Measurements from ENCODE around the gene IBA57.
"Not testable (repeated sequence)": the region's sequence is repeated elsewhere in the genome, so short reads cannot be mapped to it uniquely, and the experiment has no call there.

IBA57 gene

DNA sequence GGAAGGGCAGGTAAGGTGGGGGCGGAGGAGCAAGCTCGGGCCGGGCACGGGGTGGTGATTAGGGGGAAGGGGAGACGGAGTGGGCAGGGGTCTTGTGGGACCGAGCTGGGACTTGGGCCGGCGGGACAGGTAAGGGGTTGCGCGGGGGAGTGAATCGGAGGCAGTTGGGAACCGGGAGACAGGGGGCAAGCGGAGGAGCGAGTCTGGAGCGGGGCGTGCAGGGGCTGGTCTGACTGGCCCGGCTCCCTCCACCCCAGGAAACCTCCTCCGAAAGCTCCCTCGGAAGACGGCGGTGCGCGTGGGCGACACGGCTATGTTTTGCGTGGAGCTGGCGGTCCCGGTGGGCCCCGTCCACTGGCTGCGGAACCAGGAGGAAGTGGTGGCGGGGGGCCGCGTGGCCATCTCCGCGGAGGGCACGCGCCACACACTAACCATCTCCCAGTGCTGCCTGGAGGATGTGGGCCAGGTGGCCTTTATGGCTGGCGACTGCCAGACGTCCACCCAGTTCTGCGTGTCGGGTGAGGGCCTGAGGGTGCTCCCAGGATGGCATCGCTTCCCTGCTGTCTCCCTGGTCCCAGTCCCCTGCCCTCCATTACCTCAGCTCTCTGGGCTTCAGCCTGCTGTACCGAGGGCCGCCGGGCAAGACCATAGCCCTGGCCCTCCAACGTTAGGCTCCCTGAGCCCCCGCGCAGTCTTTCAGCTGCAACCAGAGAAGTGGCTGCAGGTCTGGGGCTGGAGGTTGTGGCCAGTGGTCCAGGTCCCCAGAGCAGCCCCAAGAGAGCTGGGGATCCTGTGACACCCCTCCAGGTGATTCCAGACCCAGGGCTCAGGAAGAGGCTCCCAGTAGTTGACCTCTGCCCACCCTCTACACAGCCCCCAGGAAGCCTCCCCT, 48.6 kb downstream of the IBA57 start:
- no peak for DNase-seq

DNA sequence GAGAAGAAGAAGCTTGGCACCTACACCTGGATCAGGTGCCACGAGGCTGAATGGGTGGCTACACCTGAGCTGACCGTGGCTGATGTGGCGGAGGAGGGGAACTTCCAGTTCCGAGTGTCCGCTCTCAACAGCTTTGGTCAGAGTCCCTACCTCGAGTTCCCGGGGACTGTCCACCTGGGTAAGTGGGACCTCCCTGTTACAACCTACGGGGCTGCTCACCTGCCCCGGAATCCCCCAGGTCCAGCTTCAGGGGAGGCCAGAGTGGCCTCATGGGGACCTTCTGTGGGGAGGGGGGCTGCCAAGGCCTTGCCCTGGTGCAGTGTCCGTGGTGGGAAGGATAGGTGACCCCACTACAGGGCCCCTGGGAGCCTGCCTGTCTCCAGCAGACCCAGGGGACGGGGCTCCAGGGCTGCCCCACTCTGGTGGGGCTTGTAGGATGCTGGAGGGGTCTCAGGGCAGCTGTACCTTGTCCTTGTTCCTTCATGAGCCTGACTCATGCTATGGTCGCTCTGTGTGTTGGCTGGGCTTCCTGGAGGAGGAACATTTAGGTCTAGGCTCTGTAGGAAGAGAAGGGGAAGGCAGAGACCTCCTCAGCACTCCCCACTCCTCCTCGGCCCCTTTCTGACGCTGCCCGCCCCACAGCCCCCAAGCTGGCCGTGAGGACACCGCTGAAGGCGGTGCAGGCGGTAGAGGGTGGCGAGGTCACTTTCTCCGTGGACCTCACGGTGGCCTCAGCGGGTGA, 49.5 kb downstream of the IBA57 start:
- DNase-seq = no peak

DNA sequence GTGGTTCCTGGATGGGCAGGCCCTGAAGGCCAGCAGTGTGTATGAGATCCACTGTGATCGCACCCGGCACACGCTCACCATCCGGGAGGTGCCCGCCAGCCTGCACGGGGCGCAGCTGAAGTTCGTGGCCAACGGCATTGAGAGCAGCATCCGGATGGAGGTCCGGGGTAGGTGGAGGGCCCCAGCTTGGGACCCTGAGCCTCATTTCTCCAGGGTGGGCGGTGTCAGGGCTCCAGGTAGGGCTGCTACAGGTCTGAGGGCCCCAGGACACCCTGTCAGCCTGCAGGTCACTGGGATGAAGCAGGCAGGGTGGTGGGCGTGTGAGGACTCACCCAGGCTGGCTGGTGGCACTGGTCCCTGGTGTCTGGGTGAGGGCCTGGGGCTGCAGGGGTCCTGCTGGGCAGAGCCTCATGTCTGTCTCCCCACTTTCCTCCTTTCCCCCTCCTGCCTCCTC, 50.1 kb downstream of the IBA57 start:
- no peak for DNase-seq

DNA sequence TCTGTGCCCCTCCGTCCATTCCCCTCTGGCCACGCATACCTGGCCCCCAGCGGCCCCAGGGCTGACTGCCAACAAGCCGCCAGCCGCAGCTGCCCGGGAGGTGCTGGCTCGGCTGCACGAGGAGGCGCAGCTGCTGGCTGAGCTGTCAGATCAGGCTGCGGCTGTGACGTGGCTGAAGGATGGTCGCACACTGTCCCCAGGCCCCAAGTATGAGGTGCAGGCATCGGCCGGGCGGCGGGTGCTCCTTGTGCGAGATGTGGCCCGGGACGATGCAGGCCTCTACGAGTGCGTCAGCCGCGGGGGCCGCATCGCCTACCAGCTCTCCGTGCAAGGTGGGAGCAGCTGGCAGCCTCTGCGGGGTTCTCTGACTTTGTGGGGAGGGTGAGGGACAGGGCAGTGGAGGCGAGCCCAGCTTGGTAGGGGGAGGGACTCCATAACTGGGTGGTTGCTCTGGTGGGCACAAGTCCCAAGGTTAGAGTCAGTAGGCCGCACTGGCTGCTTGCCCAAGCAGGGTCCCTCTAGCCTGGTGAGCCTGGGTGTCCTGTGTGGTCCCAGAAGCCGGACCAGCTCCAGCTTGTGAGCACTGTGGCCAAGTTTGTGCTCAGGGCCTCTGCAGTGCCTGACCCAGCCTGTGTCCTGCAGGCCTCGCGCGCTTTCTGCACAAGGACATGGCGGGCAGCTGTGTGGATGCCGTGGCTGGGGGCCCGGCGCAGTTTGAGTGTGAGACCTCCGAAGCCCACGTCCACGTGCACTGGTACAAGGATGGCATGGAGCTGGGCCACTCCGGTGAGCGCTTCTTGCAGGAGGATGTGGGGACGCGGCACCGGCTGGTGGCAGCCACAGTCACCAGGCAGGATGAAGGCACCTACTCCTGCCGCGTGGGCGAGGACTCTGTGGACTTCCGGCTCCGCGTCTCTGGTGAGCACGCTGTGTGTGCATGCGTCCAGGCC, 51.0 kb downstream of the IBA57 start:
- DNase-seq = no peak

DNA sequence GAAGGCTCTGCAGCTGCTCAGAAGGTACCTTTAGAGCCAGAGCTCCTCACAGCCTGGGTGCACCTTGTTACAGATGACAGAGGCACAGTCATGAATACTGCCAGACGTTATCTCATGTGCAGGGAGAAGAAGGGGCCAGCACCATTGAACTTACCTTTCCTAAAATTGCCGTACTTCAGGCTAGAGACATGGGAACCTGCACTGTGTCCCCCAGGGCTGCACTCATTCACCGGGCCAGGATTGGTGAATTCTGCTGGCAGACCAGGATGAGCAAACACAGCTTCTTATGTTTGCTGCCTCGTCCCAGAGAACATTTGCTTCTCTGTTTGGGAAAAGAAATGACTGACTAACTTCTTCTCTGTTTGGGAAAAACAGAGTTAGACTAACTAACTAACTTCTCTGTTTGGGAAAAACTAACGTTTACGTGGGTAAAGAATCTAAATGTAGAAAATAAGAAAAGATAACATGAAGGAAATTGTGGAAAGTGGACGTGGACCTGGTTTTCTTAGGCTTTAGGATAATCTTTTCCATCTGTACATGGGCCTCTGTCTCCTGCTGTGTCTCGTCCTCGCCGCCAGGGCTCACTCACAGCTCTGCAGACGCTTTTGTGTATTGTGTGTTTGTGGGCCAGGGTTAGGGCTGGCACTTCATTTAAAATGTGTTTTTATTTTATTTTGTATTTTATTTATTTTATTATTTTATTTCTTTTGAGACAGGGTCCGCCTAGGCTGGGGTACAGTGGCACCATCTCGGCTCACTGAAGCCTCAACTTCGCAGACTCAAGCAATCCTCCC, 52.1 kb downstream of the IBA57 start:
- no peak for DNase-seq

DNA sequence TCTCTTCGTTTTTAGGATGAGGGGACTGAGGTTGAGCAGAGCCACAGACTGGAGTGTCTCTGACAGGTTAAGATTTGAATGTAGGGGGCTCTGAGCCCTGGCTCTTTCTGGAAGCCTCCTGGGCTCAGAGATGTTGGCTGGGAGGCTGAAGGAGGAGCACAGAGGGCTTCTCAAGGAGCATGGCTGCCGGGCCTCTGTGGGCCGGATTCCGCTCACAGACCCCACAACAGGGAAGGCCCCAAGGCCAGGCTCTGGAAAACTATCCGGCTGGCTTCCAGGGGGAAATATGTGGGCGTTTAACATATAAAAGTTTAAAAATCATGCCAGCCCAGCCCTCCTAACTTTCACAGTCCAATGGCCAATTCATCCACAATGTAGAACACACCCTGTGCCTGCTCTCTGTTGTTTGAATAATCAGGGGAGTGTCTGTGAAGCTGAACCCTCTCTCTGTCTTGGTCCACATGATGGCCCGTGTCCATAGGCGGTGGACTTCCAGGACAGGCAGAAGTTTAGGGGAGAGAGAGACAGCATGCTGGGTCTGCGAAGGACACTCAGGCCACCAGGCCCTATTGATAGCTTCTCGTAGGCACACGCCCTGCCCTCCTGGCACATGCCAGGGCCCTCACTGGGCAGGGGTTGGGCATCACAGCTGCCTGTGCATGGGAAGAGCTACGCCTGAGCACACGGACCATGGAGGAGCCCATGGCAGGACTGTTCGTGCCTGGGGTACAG, 53.1 kb downstream of the IBA57 start:
- no peak for DNase-seq

DNA sequence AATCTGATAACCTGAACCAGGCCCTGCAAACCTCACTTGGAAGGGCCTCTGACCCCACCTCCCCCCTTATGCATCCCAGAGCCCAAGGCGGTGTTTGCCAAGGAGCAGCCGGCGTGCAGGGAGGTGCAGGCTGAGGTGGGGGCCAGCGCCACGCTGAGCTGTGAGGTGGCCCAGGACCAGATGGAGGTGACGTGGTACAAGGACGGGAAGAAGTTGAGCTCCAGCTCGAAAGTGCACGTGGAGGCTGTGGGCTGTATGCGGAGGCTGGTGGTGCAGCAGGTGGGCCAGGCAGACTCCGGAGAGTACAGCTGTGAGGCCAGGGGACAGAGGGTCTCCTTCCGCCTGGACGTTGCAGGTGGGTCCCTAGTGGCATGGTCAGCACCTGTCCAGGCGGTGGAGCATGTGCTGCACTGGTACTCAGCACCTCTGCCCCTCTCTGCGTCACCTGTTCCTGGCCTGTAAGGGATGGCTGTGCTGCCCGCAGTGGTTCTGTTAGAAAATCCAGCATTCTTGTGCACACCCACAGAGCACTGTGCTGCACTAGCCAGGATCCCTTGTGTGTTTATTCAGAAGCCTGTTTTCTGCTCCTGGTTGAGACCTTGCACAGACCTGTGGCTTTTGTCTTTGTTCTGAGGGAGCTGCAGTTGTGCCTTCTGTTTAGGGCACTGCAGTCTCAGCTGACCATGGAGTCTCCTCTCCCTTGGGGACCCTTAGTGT, 53.8 kb downstream of the IBA57 start:
- no peak for DNase-seq

DNA sequence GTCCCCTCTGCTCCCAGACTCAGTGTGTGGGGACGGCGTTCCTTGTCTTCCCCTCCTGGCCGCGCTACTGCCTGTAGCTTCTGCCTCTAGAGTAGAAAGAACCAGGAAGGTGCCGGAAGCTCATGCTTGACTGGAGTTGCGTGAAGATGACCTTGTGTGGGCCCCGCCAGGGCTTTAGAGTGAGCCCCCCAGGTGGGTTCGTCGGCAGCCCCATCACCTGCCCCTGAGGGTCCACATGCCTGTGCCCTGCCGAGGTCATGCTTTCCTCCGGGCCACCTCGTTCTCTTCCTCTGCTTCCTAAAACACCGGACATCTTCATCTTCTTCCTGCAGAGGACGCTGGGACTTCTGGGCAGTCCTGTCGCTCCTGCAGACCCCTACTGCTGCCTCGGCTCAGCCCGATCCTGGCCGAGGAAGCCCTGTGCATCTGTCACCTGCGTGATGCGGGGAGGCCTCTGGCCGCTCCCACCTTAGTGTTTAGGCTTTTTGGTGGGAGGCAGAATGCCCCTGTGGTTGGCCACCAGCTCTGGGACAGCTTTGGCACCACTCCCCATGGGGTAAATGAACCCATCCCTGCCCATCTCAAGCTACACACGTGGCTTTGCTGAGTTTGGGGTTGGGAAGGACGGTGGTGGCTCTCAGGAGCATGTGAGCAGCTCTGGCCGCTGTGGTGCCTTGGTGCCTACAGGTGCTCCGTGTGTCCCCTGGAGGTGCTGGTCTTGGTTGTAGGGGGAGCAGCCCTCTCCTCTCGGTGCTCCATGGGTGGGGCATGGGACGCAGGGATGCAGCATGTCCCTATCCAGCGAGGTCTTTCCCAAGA, 54.6 kb downstream of the IBA57 start:
- DNase-seq = no peak

DNA sequence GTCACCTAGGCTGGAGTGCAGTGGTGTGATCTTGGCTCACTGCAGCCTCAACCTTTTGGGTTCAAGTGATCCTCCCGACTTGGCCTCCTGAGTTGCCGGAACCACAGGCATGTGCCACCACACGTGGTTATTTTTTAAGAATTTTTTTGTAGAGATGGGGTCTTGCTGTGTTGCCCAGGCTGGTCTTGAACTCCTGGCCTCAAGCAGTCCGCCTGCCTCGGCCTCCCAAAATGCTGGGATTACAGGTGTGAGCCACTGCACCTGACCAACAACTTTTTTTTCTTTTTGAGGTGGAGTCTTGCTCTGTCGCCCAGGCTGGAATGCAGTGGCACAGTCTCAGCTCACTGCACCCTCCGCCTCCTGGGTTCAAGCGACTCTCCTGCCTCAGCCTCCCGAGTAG, 55.5 kb downstream of the IBA57 start:
- DNase-seq = not testable (repeated sequence)

DNA sequence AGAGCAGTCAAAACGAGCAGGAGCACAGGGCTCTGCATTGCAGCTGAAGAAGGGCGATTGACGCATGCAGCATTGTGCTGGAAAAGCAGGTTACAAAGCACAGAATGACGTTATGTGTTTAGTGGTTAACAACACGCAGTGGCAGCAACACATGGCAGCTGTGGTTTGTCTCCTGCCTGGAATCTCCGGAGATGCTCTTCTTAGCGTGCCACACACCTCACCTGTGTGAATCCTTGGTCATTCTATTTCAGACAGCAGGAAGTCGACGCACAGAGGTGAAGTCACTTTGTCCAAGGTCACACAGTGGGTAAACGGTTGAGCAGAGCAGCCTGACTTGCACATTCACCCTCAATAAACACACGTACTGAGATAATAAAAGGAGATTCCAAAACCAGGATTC, 56.9 kb downstream of the IBA57 start:
- no peak for DNase-seq

DNA sequence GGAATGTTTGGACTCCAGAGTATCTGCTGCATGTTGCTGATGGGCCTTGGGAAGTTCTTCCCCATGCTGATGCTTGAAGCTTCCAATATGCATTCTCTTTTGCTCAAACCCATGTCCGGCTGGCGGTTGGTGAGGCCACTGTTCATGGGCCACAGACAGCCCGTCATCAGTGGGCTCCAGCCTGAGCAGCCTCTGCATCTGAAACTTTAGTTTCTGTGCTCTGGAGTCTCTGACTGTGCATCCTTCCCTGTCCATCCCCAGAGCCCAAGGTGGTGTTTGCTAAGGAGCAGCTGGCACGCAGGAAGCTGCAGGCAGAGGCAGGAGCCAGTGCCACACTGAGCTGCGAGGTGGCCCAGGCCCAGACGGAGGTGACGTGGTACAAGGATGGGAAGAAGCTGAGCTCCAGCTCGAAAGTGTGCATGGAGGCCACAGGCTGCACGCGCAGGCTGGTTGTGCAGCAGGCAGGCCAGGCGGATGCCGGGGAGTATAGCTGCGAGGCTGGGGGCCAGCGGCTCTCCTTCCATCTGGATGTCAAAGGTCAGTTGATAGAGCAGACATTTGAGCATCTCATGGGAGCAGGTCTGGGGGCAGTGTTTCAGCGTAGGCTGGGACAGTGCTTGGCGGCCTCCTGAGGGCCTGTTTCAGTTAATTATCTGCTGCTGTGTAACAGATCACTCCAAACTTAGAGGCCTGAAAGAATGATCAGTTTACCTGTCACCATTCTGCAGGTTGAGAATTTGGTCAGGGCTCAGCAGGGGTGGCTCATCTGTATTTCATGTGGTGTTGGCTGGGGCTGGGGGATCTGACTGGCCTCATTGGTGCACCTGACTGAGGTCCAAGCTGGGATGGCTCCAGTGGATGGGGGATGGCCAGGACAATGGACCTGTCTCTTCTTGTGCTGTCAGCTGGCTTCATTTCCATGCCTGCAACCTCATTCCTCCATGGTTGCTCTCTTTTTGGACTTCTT, 58.9 kb downstream of the IBA57 start:
- DNase-seq = no peak

DNA sequence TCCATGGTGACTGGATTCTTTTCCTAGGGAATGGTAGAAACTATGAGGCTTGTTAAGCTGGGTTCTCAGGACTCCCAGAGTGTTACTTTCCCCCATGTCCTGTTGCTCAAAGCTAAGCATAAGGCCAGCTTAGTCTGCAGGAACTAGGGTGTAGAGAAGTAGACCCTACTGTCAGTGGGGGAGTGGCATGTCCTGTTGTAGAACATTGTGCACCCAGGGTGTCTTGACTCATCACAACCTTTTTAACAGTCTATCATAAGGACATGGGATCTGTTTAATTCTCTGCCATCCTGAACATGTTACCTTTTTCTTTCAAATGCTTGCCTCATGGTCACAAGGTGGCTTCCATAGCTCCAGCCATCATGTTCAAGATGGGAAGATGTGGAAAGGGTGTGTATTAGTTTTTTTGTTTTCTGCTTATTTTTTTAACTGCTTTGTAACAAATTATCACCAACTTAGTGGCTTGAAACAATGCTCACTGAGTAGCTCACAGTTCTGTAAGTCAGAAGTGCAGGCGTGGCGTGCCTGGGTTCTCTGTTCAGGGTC, 59.6 kb downstream of the IBA57 start:
- no peak for DNase-seq

DNA sequence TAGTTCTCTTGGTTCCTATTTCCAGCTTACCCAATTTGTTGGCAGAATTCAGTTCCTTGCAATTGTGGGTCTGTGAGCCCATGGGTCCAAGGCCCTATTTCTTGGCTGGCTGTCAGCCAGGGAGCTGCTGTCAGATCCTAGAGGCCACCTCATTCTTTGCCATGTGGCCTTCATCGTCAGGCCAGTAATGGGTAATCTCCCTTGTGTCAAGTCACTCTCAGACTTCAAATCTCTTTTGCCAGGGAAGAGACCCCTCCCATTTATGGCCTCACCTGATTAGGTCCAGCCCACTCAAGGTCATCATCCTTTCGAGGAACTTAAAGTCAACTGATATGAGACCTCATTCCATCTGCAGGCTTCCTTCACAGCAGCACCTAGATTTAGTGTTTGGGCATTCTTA, 60.1 kb downstream of the IBA57 start:
- no peak for DNase-seq

DNA sequence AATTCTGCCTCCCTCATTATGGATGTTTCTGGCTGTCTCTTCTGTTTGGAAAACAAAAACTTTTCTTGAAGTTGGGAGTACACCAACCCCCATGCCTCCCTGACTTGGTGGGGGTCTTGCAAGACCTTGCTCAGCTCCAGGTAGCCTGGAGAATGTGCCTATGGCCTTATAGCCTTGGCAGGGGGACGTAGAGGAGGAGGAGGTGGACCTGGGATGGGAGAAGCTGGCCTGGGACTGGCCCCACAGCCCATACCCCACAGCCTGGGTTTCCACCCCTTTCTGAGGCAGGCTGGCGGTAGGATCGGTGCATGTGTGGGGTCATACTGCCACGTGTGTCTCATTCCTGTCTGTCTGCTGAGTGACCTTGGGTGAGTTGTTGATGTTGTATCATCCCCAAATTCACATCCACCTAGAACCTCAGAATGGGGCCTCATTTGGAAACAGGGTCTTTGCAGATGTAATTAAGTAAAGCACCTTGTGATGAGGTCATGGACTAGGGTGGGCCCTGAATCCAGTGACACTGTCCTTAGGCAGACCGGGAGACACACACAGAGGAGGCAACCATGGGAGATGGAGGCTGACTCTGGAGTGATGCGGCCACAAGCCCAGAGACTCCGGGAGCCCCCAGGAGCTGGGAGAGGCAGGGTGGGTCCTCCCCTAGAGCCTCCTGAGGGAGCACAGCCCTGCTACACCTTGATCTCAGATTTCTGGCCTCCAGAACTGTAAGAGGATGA, 60.7 kb downstream of the IBA57 start:
- DNase-seq = no peak

DNA sequence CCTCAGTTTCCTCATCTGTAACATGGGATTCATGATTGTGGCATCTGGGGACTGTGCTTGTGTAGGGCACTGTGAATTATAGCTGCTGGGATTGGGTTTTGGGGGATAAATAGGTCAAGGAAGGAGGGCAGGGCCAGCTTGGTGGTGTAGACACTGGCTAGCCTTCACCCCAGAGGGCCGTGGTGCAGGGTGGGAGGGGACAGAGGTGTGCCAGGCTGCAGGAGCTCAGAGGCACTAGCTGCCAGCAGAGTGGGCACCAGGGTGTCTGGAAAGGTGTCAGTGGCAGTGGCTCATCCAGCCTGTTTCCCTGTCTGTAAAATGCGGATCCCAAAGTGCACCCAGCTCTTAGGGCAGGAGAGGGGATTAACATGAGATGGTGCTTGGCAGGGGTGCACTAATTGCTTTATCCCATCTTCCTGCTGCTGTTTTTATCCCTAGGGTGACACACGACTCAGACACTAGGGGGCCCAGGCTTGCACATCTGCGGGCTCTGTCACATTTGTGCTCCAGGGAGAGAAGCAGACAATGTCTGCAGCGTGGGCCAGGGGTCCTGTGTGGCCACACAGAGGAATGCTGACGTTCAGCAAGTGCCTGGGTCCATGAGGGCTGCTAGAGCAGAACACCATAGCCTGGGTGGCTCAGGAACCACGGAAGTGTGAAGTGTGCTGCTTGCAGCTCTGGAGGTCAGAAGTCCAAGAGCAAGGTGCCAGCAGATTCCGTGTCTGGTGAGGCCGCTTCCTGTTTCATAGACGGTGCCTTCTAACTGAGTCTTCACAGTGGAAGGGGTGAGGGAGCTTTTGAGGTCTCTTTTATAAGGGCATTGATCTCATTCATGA, 61.6 kb downstream of the IBA57 start:
- no peak for DNase-seq

DNA sequence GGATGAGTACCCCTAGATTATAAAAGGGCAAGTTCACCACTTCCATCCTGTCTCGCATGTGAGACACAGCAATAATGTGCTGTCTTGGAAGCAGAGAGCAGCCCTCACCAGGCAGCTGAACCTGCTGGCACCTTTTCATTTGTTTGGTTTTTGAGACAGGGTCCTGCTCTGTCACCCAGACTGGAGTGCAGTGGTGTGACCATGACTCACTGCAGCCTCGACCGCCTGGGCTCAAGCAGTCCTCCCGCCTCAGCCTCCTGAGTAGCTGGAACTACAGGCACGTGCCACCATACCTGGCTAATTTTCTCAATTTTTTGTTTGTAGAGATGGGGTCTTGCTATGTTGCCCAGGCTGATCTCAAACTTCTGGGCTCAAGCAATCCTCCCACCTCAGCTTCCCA, 62.5 kb downstream of the IBA57 start:
- not testable (repeated sequence) for DNase-seq

Measured in T1000 (cell line).